Epithelial cell of proximal tubule (primary cell): Measurements from ENCODE around the gene GP1BA. TPM values are rescaled to one million over a fixed set of nuclear protein-coding genes. Genes with fewer than 3 reads are reported as not detected.

Source experiments
- DNase-seq: peaks from one replicate; pipeline ENCODE4 v3.0.0-alpha.2; 2011; ENCODE audit warnings: low read depth
- H3K4me3 ChIP-seq: 2 replicates; pipeline ENCODE4 v1.5.1; 2011; ENCODE audit warnings: low read depth, mild to moderate bottlenecking, low read length
- CTCF ChIP-seq: conservative IDR thresholded peaks from 2 replicates; pipeline ENCODE4 v1.5.1; 2012; ENCODE audit warnings: low read depth, mild to moderate bottlenecking, low read length
- total RNA-seq: library from RNA; depleted of rRNA; stranded (reverse); fragments of >200 nt; gene quantifications from 2 replicates; pipeline ENCODE4 v1.2.3, GENCODE V29; 2015

Gene GP1BA
- total RNA-seq, 1 donor from 2014 or later: not detected

GRCh38 chr17:4966844-4967538 is 34.9 kb downstream of the GP1BA start:
- H3K4me3 ChIP-seq: peak overlapping the region; percentile 82
- DNase-seq: peak; percentile 99
- TF ChIP-seq CTCF: no peak

- H3K4me3 ChIP-seq: peak within 1 kb of the TSS; percentile 82
- peak; percentile 86 for DNase-seq
Measured at GRCh38 chr17:4967539-4968485, 35.7 kb downstream of the GP1BA start, which contains the start of gene SPAG7. Gene SPAG7, minus strand, starts transcription at chr17:4967817. Its CDS starts 13 bp downstream, at chr17:4967804.

GRCh38 chr17:4968486-4969046 is 36.5 kb downstream of the GP1BA start:
- TF ChIP-seq CTCF: no peak
- peak; percentile 30 for DNase-seq

More at GRCh38 chr17:4967539-4968485, 35.7 kb downstream of the GP1BA start, which contains the start of gene SPAG7:
- TF ChIP-seq CTCF: no peak

GRCh38 chr17:4969047-4969550 is 37.0 kb downstream of the GP1BA start:
- H3K4me3 ChIP-seq: peak overlapping the region; percentile 82
- peak; percentile 87 for DNase-seq
- TF ChIP-seq CTCF: no peak

More at GRCh38 chr17:4968486-4969046, 36.5 kb downstream of the GP1BA start:
- peak overlapping the region; percentile 82 for H3K4me3 ChIP-seq

- H3K4me3 ChIP-seq: peak overlapping the region; percentile 82
- TF ChIP-seq CTCF: no peak
- no peak for DNase-seq
Measured at GRCh38 chr17:4969551-4970173, 37.6 kb downstream of the GP1BA start.

GRCh38 chr17:4970273-4970672 is 38.2 kb downstream of the GP1BA start:
- no peak for DNase-seq
- no peak overlapping the region for H3K4me3 ChIP-seq
- no peak for TF ChIP-seq CTCF
